T-helper 1 cell treated with Interleukin-12 subunit alpha and Interleukin-12 subunit beta and Interleukin-4 antibody, amounts not matched to agents 30 ng/mL and 1 ng/mL, for 36 hours (primary cell): ENCODE data around the gene KCTD7. TPM values are rescaled to one million over a fixed set of nuclear protein-coding genes. Genes with fewer than 3 reads are reported as not detected.
"Not testable (repeated sequence)": the region's sequence is repeated elsewhere in the genome, so short reads cannot be mapped to it uniquely, and the experiment has no call there.

Experiments
- intact Hi-C: fragments of 100-400 bp; cut with micrococcal nuclease; formaldehyde crosslinking; loops from one replicate; pipeline ENCODE4 v1.15.1; 2024
- total RNA-seq: library from RNA; stranded (reverse); gene quantifications from 2 replicates; pipeline ENCODE4 v1.2.3, GENCODE V29; 2022

Gene KCTD7
- total RNA-seq, 1 donor from 2014 or later, result 28.0 TPM

- intact Hi-C loops, result loop anchor here (1.0 to 5.0 kb wide), 12 partner anchors 27 to 1309 kb away; partner anchors contain the start of genes ASL, KCTD7, RABGEF1 and TMEM248
Observed at GRCh38 chr7:66681491-66682349, 53.0 kb downstream of the KCTD7 start.

GRCh38 chr7:66682350-66683093, 53.8 kb downstream of the KCTD7 start:
- intact Hi-C loops, result loop anchor here (1.0 to 5.0 kb wide), 12 partner anchors 28 to 1310 kb away; partner anchors contain the start of genes ASL, KCTD7, RABGEF1 and TMEM248

- intact Hi-C loops, result loop anchor here (5.0 kb wide), 2 partner anchors 606 to 1311 kb away; partner anchors contain the start of genes ASL and ZNF92
Observed at GRCh38 chr7:66683094-66683769, 54.6 kb downstream of the KCTD7 start.

- intact Hi-C loops, result loop anchor here (5.0 kb wide), 2 partner anchors 606 to 1311 kb away; partner anchors contain the start of genes ASL and ZNF92
Observed at GRCh38 chr7:66683770-66684123, 55.1 kb downstream of the KCTD7 start.

- intact Hi-C loops, result not testable (repeated sequence)
Observed at GRCh38 chr7:66685663-66686062, 57.0 kb downstream of the KCTD7 start.

GRCh38 chr7:66687186-66687585, 58.5 kb downstream of the KCTD7 start:
- intact Hi-C loops, result no loop called here

- intact Hi-C loops, result not testable (repeated sequence)
Observed at GRCh38 chr7:66687672-66688071, 59.0 kb downstream of the KCTD7 start.

- intact Hi-C loops, result no loop called here
Observed at GRCh38 chr7:66689081-66689480, 60.4 kb downstream of the KCTD7 start.

GRCh38 chr7:66693331-66693730, 64.7 kb downstream of the KCTD7 start:
- intact Hi-C loops, result no loop called here

Other genes with a start within 250 kb of the KCTD7 start
- 22.9 and 24.7 TPM in 2 replicates for gene RABGEF1, start 111.9 kb downstream of the KCTD7 start, total RNA-seq